ENCODE results near the gene KMT2E.

Gene KMT2E

DNA sequence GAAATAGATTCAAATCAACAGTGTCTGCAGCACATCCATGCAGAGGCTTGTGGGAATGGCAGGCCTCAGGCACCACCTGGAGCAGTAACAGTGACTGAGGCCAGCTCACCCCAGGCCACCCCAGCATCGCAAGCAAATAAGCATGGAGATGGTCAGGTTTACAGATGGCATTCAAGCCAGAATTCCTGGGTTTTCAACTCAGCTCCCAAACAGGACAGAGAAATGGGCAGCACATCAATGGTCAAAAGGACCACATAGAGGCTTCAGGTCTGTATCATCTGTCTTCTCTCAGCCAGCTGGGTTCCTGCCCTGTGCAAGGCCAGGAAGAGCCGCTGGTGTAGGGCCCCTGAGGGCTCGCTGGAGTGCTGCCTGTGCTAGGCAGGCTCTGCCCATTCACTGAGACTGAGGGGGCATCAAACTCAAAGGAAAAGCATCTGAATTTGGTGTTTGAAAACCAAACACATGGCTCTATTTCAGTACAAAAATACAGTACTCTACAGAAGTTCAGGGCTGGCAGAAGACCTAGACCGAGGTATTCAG is 112.5 kb downstream of the KMT2E start:
- no peaks in the 10 kb centered on the region for H3K9me3 ChIP-seq (ENCODE audit: severe bottlenecking)
- TF ChIP-seq, protein P1, sequence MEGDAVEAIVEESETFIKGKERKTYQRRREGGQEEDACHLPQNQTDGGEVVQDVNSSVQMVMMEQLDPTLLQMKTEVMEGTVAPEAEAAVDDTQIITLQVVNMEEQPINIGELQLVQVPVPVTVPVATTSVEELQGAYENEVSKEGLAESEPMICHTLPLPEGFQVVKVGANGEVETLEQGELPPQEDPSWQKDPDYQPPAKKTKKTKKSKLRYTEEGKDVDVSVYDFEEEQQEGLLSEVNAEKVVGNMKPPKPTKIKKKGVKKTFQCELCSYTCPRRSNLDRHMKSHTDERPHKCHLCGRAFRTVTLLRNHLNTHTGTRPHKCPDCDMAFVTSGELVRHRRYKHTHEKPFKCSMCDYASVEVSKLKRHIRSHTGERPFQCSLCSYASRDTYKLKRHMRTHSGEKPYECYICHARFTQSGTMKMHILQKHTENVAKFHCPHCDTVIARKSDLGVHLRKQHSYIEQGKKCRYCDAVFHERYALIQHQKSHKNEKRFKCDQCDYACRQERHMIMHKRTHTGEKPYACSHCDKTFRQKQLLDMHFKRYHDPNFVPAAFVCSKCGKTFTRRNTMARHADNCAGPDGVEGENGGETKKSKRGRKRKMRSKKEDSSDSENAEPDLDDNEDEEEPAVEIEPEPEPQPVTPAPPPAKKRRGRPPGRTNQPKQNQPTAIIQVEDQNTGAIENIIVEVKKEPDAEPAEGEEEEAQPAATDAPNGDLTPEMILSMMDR (IDR thresholded peaks at IDR 0.05; ENCODE audit: poor library complexity, severe bottlenecking) = no peak
- no peaks in the 10 kb centered on the region for H3K27me3 ChIP-seq (ENCODE audit: insufficient read depth, poor library complexity, severe bottlenecking)
- H3K36me3 ChIP-seq (ENCODE audit: low read depth) = peaks cover 24% of the 10 kb centered on the region
- ATAC-seq (ENCODE audit: low read depth) (no peak), DNase-seq (ENCODE audit: low spot score) (no peak)
- no peaks in the 10 kb centered on the region for H3K4me1 ChIP-seq (ENCODE audit: insufficient read depth, poor library complexity, severe bottlenecking)
- H3K4me3 ChIP-seq (ENCODE audit: severe bottlenecking) = no peak overlapping the region
- H3K27ac ChIP-seq (ENCODE audit: poor library complexity, severe bottlenecking) = no peak overlapping the region

DNA sequence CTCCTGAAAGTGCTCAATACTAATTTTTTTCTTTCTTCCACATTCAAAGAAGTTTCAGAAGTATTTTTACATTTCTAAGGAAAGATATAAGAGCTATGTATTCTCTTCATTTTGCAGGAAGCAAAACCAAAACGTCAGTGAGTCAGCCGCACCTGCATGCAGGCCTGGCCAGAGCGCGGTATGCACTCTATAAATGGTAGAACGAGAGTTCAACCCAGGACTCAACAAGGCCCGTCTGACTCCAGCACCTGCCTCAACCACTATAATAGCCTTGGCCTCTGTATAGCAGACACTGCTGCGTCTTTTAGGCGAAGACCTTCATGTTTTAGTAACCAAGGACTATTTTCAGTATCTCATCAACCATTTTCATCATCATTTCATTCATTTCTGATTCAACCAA is 113.2 kb downstream of the KMT2E start:
- Histone ChIP-seq H3K27ac (ENCODE audit: poor library complexity, severe bottlenecking) (no peak overlapping the region), H3K4me3 (ENCODE audit: severe bottlenecking) (no peak overlapping the region)

DNA sequence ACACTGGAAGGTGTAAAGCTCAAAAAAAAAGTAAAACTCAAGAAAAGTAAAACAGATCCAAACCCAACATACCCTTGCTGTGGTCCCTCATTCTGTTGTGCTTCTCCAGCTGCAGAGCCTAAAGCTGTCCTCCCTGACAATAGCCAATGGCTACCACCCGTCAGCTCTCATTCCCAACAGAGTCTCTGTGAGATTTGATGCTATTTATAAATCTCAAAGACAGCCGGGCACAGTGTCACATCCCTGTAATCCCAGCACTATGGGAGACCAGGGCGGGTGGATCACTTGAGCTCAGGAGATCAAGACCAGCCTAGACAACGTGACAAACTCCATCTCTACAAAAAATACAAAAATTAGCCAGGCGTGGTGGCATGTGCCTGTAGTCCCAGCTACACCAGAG is 116.0 kb downstream of the KMT2E start:
- DNase-seq (ENCODE audit: low spot score) (no peak), ATAC-seq (ENCODE audit: low read depth) (no peak)
- Histone ChIP-seq H3K36me3 (ENCODE audit: low read depth) (peaks cover 29% of the 10 kb centered on the region), H3K27me3 (ENCODE audit: insufficient read depth, poor library complexity, severe bottlenecking) (no peaks in the 10 kb centered on the region), H3K27ac (ENCODE audit: poor library complexity, severe bottlenecking) (no peak overlapping the region), H3K4me3 (ENCODE audit: severe bottlenecking) (no peak overlapping the region), H3K9me3 (ENCODE audit: severe bottlenecking) (no peaks in the 10 kb centered on the region), H3K4me1 (ENCODE audit: insufficient read depth, poor library complexity, severe bottlenecking) (no peaks in the 10 kb centered on the region)
- TF ChIP-seq, protein P1 (IDR thresholded peaks at IDR 0.05; ENCODE audit: poor library complexity, severe bottlenecking) = no peak

More for the DNA sequence above, 113.2 kb downstream of the KMT2E start:
- no peak for DNase-seq (ENCODE audit: low spot score)
- Histone ChIP-seq H3K9me3 (ENCODE audit: severe bottlenecking) (no peaks in the 10 kb centered on the region), H3K36me3 (ENCODE audit: low read depth) (peaks cover 24% of the 10 kb centered on the region), H3K4me1 (ENCODE audit: insufficient read depth, poor library complexity, severe bottlenecking) (no peaks in the 10 kb centered on the region), H3K27me3 (ENCODE audit: insufficient read depth, poor library complexity, severe bottlenecking) (no peaks in the 10 kb centered on the region)
- no peak for ATAC-seq (ENCODE audit: low read depth)
- TF ChIP-seq, protein P1 (IDR thresholded peaks at IDR 0.05; ENCODE audit: poor library complexity, severe bottlenecking) = no peak

DNA sequence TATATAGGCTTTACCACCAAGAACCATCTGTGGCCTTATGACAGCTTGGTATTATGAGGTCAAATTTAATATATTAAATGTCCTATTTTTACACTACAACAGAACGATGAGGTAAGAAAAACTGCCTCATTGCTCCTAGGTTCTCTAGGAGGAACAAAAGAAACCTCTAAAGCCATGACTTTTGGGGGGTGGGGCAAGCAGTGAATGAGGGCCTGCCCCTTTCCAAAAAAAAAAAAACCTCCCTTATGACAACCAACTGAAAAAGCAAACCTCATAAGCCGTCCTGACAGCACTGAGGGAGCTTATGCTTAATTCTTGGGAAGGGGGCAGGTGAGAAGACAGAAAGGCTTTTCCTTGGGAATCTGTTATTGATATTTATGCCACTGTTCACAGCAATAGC is 116.6 kb downstream of the KMT2E start:
- no peak overlapping the region for H3K27ac ChIP-seq (ENCODE audit: poor library complexity, severe bottlenecking)
- peaks cover 23% of the 10 kb centered on the region for H3K36me3 ChIP-seq (ENCODE audit: low read depth)
- H3K4me3 ChIP-seq (ENCODE audit: severe bottlenecking) = no peak overlapping the region
- DNase-seq (ENCODE audit: low spot score) = no peak
- no peaks in the 10 kb centered on the region for H3K27me3 ChIP-seq (ENCODE audit: insufficient read depth, poor library complexity, severe bottlenecking)
- TF ChIP-seq, protein P1 (IDR thresholded peaks at IDR 0.05; ENCODE audit: poor library complexity, severe bottlenecking) = no peak
- no peaks in the 10 kb centered on the region for H3K9me3 ChIP-seq (ENCODE audit: severe bottlenecking)
- no peak for ATAC-seq (ENCODE audit: low read depth)
- H3K4me1 ChIP-seq (ENCODE audit: insufficient read depth, poor library complexity, severe bottlenecking) = no peaks in the 10 kb centered on the region

DNA sequence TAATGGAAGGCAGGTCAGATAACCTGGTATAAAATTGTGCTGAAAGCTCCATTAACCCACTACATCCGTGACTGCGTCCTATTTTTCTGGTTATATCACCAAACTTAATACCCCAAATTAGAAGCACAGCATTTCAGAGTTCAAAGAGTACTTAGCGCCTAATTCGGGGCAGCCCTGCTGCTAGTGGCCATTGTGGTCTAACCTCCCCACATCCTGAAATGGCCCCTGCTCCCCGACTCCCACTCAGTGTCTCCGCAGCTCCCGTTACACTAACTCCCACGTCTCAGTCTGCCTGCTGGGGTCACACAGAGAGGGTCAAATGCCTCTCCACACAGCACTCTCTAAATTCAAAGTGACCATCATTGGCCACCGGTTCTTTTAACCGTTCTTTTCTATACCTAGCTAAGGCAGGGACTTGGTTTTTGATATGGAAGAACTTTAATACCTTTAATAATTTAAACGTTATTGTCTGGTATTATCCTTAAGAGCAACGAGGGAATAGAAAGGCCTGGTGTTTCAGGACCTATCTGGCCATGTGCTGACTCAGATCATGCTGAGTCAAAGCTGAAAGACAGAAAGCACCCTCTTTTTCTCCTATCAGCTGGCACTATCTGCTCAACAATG is 117.1 kb downstream of the KMT2E start:
- H3K4me1 ChIP-seq (ENCODE audit: insufficient read depth, poor library complexity, severe bottlenecking) = no peaks in the 10 kb centered on the region
- no peak overlapping the region for H3K27ac ChIP-seq (ENCODE audit: poor library complexity, severe bottlenecking)
- H3K27me3 ChIP-seq (ENCODE audit: insufficient read depth, poor library complexity, severe bottlenecking) = no peaks in the 10 kb centered on the region
- H3K9me3 ChIP-seq (ENCODE audit: severe bottlenecking) = no peaks in the 10 kb centered on the region
- peaks cover 20% of the 10 kb centered on the region for H3K36me3 ChIP-seq (ENCODE audit: low read depth)
- H3K4me3 ChIP-seq (ENCODE audit: severe bottlenecking) = no peak overlapping the region
- ATAC-seq (ENCODE audit: low read depth) = no peak; the same call in 2 of the 3 replicates
- TF ChIP-seq, protein P1 (IDR thresholded peaks at IDR 0.05; ENCODE audit: poor library complexity, severe bottlenecking) = no peak
- no peak for DNase-seq (ENCODE audit: low spot score)
